Adrenal gland (tissue), 12 donors: Measurements from ENCODE around the gene SULF2. TPM values are rescaled to one million over a fixed set of nuclear protein-coding genes. Genes with fewer than 3 reads are reported as not detected.
A peak's percentile ranks its signal among the peaks of the same experiment; 100 is the strongest.

Experiments
- DNase-seq, 7 donors: peaks; one replicate each; pipeline ENCODE4 v3.0.0-alpha.2; 2019 to 2020
- H3K27ac ChIP-seq, 5 donors: fragments of 200-600 bp; sonication (generic) in 4 of 5; 1 replicate in 3 of 5; 2 replicates in 2 of 5; pipeline versions ENCODE4 v1.5.1 to v1.8.0; 2016 to 2020; ENCODE audit warnings: mild to moderate bottlenecking in 1 of 5
- H3K27me3 ChIP-seq: fragments of 200-600 bp; 2 replicates; pipeline ENCODE4 v1.8.0; 2021
- H3K36me3 ChIP-seq, 2 donors: fragments of 200-600 bp; replicated peaks in 1 of 2; 1 replicate in 1 of 2; 2 replicates in 1 of 2; pipeline versions ENCODE4 v1.5.1 to v1.8.0; 2018 to 2022
- H3K4me1 ChIP-seq, 2 donors: fragments of 200-600 bp; replicated peaks in 1 of 2; 1 replicate in 1 of 2; 2 replicates in 1 of 2; pipeline versions ENCODE4 v1.5.1 to v1.8.0; 2018 to 2021
- H3K4me3 ChIP-seq, 4 donors: fragments of 200-600 bp; sonication (generic) in 3 of 4; one replicate each; pipeline ENCODE4 v1.5.1; 2016 to 2018
- H3K9me3 ChIP-seq, 3 donors: fragments of 200-600 bp; sonication (generic) in 1 of 3; replicated peaks in 1 of 3; 1 replicate in 2 of 3; 2 replicates in 1 of 3; pipeline versions ENCODE4 v1.5.1 to v1.8.0; 2016 to 2021
- CTCF ChIP-seq, 6 experiments: fragments of 450-650 bp in 4 of 6; fragments of 200-600 bp in 2 of 6; sonication (generic) in 1 of 6; IDR thresholded peaks; 1 replicate in 5 of 6; 2 replicates in 1 of 6; pipeline versions ENCODE4 v1.5.1 to v1.8.0; 2016 to 2021; ENCODE audit warnings: antibody characterized with exemption in 6 of 6, mild to moderate bottlenecking in 2 of 6, moderate library complexity in 1 of 6
- POLR2A ChIP-seq, 2 donors: fragments of 450-650 bp; IDR thresholded peaks; one replicate each; pipeline ENCODE4 v1.6.1; 2017; ENCODE audit warnings: antibody characterized with exemption in 2 of 2, mild to moderate bottlenecking in 2 of 2, moderate library complexity in 1 of 2
- WGBS, 4 donors: extraction: QIAGEN DNeasy Blood & Tissue Kit in 2 of 4; methylation state at CpG; one replicate each; pipeline versions ENCODE4 v1.1.5 to v1.1.7; 2013 to 2017; 5-methylcytosine and 5-hydroxymethylcytosine counted together
- intact Hi-C, 2 donors: fragments of 100-400 bp; cut with DNase I; formaldehyde crosslinking; loops; one replicate each; pipeline versions ENCODE4 v1.14.1 to v1.15.0; 2022 to 2023
- polyA plus RNA-seq, 3 donors: library from polyadenylated mRNA; stranded (reverse); fragments of 200-250 nt in 2 of 3; fragments of 350-450 nt in 1 of 3; fragmentation: Illumina TruSeq in 1 of 3; extraction: RNeasy Lipid Tissue Mini Kit (QIAGEN cat#74804) in 1 of 3; gene quantifications; one replicate each; pipeline ENCODE4 v1.2.3, GENCODE V29; 2013 to 2014
- total RNA-seq, 9 donors: library from RNA; depleted of rRNA in 4 of 9; stranded (reverse); fragments of >200 nt in 4 of 9; fragments of 120-200 nt in 1 of 9; fragmentation: NEBNext Ultra II Directional in 1 of 9; extraction: Animal tissue kit (Norgen Biotek cat#: 25700) in 1 of 9; gene quantifications; one replicate each; pipeline versions ENCODE4 v1.1.0 to v1.2.4, GENCODE V29; 2013 to 2023
- donor health status: healthy with polysubstance abuse.
- donor health status: Bipolar disorder and iron deficiency.
- donor health status: DM: yes; HTN: yes; CAD: no.
- donor health status: DM: no; HTN: no; CAD: no.
- donor health status: DM: no; HTN: no; CAD: no.
- donor health status: DM: yes; HTN: yes; CAD: no.

The SULF2 gene
- total and polyA plus RNA-seq, 12 donors: 13.5 to 42.5 (median 25.6) TPM

GRCh38 chr20:47660983-47661700 is 124.1 kb downstream of the SULF2 start:
- no peaks in the 10 kb centered on the region for H3K27me3 ChIP-seq
- no peaks in the 10 kb centered on the region for H3K9me3 ChIP-seq
- intact Hi-C loops: loop anchor here in 1 of 2 donors (5.0 kb wide), 1 partner anchor 961 kb away; no protein-coding TSS in a partner anchor
- H3K27ac ChIP-seq: peak overlapping the region in 1 of 5 donors; percentile 18
- 85 to 93% (median 89%) methylated on average over 12 of the region's 12 CpGs for WGBS, 4 donors
- H3K4me1 ChIP-seq: peaks cover 6 to 16% of the 10 kb centered on the region in 2 donors
- H3K4me3 ChIP-seq: no peak overlapping the region
- DNase-seq: peak in 1 of 7 donors; percentile 16
- no peak for TF ChIP-seq POLR2A (IDR thresholded peaks at IDR 0.05)
- peaks cover 0 to 4% of the 10 kb centered on the region in 2 donors for H3K36me3 ChIP-seq

GRCh38 chr20:47660602-47660905 is 124.7 kb downstream of the SULF2 start:
- TF ChIP-seq CTCF (IDR thresholded peaks at IDR 0.05) (no peak), POLR2A (IDR thresholded peaks at IDR 0.05) (no peak)
- no peak overlapping the region for H3K4me3 ChIP-seq
- peak in 2 of 7 donors; percentile 44 to 57 for DNase-seq
- no peaks in the 10 kb centered on the region for H3K27me3 ChIP-seq
- peaks cover 6 to 16% of the 10 kb centered on the region in 2 donors for H3K4me1 ChIP-seq
- 61 to 75% (median 65%) methylated on average over 2 of the region's 2 CpGs for WGBS, 4 donors
- H3K27ac ChIP-seq: peak overlapping the region in 1 of 5 donors; percentile 18
- no peaks in the 10 kb centered on the region for H3K9me3 ChIP-seq
- intact Hi-C loops: loop anchor here in 1 of 2 donors (5.0 kb wide), 1 partner anchor 962 kb away; no protein-coding TSS in a partner anchor
- peaks cover 0 to 7% of the 10 kb centered on the region in 2 donors for H3K36me3 ChIP-seq

- peak in 1 of 7 donors; percentile 17 for DNase-seq
- WGBS, 4 donors: 65 to 73% (median 67%) methylated on average over 7 of the region's 7 CpGs
- H3K36me3 ChIP-seq: peaks cover 0 to 12% of the 10 kb centered on the region in 2 donors
These were observed 125.2 kb downstream of the SULF2 start for GRCh38 chr20:47659904-47660601.

GRCh38 chr20:47656318-47656717 is 129.0 kb downstream of the SULF2 start:
- H3K27ac ChIP-seq: no peak overlapping the region
- H3K9me3 ChIP-seq: no peaks in the 10 kb centered on the region
- 56 to 80% (median 65%) methylated on average over 2 of the region's 2 CpGs for WGBS, 4 donors
- no peak overlapping the region for H3K4me3 ChIP-seq
- peaks cover 0 to 43% of the 10 kb centered on the region in 2 donors for H3K36me3 ChIP-seq
- no peak for TF ChIP-seq POLR2A (IDR thresholded peaks at IDR 0.05)
- TF ChIP-seq CTCF (IDR thresholded peaks at IDR 0.05): no peak
- H3K27me3 ChIP-seq: no peaks in the 10 kb centered on the region
- peaks cover 6 to 12% of the 10 kb centered on the region in 2 donors for H3K4me1 ChIP-seq
- intact Hi-C loops: no loop called here
- DNase-seq: no peak

More at GRCh38 chr20:47659904-47660601, 125.2 kb downstream of the SULF2 start:
- Histone ChIP-seq H3K4me1 (peaks cover 6 to 16% of the 10 kb centered on the region in 2 donors), H3K27ac (peak overlapping the region in 1 of 5 donors; percentile 3), H3K4me3 (no peak overlapping the region), H3K27me3 (no peaks in the 10 kb centered on the region), H3K9me3 (no peaks in the 10 kb centered on the region)
- intact Hi-C loops: loop anchor here in 1 of 2 donors (5.0 kb wide), 1 partner anchor 962 kb away; no protein-coding TSS in a partner anchor
- no peak for TF ChIP-seq CTCF (IDR thresholded peaks at IDR 0.05)
- TF ChIP-seq POLR2A (IDR thresholded peaks at IDR 0.05): no peak
